ELR (cell line): ENCODE measurements around the gene PDE4D.
A peak's percentile ranks its signal among the peaks of the same experiment; 100 is the strongest.
"Not testable (repeated sequence)": the region's sequence is repeated elsewhere in the genome, so short reads cannot be mapped to it uniquely, and the experiment has no call there.

ENCODE experiments used
- DNase-seq: peaks from one replicate; pipeline ENCODE4 v3.0.0-alpha.2; 2015; ENCODE audit warnings: low read depth

Gene PDE4D

DNA sequence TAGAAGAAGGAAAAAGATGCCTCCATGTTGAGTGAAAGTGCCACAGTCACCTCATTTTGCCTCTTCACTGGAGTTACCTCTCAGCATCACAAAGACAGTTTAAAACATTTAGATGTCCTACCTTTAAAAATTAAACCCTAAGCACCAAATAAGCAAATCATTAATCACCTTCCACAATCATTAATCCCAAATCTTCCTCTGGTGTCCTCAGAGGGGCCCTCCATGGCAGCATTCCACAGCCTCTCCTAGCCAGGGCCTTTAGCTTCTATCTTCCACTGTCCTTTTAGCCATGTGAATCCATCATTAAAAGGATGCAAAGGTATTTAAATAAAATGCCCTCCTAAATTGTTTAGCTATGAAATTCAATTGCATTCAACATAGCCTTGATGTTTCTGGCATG lies 310.8 kb downstream of the PDE4D start:
- DNase-seq: no peak

DNA sequence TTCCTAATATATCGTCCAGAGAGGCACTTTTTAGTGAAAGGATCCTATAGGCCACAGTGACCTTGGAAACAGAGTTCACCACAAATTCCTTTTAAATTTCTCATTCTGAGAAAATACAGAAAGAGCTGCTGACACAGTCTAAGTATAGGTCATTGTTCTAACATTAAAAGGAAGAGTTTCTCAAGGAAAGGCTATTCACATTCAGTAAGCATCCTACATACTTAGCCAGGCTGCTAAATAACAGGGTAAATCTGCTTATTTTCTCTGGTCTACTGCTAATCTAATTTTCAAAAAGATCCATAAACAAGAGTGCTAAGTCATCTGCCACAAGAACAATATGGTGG lies 313.7 kb downstream of the PDE4D start:
- no peak for DNase-seq

DNA sequence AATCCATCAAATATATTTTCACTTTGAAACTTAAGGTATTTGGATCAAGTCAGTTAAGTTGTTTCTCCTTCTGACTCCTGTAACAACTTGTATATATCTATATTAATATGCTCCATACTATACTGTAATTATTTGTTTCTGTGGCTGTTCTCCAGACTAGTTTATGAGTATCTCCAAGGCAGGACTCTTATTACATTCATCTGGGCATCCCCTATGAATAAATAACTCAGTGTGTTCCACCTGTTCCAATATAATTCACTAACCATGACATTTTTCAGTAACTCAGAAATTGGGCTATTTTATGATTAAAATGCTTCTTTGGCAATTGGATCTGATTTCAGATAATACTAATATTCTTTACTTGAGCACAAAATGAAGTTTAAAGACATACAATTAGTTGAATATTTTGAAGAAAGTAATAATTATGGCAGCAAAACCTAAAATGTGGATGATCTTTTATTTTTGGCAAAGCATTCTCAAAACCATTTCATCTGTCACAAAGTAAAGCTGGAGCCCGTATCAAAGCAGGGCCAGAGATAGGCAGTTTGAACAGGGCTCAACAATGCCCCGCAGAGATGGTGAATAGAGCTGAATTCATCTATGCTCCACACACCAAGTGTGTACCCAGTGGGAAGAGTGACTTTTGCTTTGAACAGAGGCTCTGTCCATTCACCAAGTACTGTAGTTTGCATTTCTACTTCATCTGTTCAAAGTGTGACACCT lies 314.3 kb downstream of the PDE4D start:
- no peak for DNase-seq

DNA sequence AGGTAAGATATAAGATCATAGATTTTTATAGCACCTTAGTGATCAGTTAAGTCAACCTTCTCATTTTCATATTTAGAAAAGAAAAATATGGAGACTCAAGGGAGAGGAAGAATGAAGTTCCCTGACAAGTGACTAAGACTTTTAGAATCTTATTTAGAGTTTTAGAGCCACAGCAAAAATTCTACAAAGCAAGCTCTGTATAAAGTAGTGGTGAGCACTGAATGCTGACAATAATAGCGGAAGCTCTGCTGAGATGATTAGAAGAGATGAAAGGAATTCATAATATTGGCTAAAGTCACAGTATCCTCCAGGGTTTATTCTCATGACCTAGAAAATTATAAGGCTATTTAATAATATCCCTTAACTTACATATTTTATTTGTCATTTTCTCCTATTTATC lies 316.0 kb downstream of the PDE4D start:
- no peak for DNase-seq

DNA sequence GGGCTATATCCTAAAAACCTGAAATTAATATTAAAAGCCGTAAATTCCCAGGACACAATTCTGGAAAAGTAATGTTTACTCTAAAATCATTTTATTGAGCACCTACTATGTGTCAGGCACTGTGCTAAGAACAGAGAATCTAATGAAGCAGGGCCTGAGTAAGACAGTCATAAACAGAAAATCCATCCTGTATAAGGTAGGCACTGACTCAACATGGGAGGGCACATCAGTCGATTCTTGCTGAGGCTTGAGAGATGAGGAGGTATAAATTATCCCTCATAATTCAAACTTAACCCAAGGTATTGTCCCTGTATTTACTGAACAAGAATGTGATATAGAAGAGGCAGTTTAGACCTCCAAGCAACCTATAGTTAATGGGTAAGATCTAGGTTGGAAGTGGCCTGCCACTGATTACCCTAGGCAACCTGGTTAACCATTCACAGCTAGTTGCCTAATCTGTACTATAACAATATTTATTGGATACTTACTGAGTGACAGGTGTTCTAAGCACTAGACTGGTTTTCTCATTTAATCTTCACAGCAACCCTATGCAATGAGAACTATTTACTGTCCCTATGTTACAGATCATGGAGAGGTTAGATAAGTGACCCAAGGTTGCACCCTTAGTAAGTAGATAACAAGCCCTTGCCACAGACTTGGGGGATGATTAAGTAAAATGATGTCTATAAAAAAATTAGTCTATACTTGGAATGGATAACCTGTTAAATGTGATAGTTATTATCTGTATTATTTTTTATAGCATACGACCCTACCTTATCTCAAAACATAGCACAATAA lies 317.7 kb downstream of the PDE4D start:
- no peak for DNase-seq

DNA sequence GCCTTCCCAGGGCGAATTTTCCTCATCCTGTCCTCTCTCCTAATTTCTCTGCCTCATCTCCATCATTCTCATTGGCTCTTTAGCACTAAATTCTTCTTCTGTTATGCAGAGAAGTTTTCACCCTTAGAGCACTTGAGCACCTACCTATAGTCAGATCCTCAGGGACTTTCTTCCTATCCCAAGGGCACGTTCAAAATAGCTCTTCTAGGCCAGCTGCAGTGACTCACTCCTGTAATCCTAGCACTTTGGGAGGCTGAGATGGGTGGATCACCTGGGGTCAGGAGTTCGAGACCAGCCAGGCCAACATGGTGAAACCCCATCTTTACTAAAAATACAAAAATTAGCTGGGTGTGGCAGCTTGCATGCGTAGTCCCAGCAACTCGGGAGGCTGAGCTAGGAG lies 320.0 kb downstream of the PDE4D start:
- not testable (repeated sequence) for DNase-seq

DNA sequence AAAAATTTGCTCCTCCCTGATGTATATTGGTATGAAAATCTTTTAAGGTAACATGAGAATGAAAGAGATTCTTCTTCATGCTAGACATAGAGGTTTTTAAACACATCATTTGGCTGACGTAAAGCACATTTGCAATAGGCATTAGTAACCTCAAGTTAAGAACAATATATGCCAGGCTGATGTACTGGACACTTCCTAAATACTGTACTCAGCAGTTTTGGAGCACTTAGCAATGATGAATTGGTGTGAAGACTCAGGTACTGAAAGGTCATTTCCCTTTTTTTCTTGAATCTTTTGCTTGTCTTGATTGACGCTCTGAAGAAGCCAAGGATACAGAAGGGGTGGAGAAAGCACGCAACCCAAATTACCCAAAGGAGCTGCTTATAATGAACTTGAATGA lies 322.5 kb downstream of the PDE4D start:
- DNase-seq: no peak

DNA sequence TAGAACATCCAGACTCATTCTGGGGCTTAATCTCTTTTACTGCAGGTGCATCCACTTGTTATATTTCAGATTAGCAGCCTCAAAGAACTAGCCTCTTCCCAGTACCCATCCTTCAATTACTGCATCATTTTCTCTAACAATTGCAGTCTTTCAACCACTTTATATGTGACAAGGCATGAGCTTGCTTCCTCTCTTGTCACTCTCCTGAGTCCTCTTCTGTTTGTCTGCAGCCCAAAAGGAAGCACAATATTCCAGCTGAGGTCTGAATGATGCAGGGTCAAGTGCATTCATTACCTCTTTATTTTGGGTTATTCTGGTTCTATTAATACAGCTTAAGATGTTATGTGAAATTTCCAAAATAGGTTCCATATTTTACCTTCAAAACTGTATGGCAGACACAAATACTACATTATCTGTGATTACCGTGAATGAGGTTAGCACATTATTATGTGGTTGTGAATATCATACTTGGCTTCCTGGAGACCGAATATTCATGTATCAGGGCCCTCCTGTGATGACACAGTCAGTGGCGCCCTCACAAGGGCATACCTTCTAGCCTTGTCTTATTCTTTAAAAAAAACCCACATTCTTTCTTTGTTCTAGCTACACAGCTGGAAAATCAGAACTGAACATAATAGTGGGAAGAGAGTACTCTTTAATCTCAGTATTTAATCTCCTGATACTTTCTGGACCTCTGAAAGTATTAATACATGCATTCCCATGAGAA lies 323.8 kb downstream of the PDE4D start:
- no peak for DNase-seq

DNA sequence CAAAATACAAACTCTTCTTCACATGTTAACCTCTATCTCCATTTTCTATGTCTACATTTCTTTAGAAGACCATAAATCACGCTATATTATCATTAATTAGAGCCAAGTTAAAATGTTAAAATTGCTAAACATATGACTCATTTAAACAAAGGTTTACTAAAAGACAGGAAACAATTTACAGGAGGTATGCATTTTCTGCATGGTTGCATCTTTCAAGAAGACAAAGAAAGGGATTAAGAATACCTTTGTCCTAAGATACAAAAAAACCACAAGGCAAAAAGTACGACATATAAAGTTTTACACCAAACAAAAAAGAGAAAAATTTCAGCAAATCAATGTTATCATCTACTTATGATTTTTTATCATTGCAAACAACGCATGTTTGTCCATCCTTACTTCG lies 324.4 kb downstream of the PDE4D start:
- DNase-seq: no peak

DNA sequence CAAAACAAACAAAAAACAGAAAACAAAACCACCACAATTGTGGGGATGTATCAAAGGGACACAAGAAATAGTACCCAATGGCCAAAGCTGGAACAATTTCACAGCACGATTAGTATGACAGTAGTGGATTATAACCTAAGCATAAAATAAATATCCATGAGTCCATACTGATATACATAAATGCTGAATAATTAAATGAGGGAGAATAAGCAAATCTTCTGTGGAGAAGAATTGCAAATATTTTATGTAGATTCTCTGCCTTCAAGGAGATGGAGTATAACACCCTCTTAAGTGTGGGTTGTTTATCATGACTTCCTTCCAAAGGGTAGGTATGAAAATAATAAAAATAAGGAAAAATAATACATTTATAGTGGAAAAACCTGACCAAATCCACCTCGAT lies 325.4 kb downstream of the PDE4D start:
- no peak for DNase-seq

DNA sequence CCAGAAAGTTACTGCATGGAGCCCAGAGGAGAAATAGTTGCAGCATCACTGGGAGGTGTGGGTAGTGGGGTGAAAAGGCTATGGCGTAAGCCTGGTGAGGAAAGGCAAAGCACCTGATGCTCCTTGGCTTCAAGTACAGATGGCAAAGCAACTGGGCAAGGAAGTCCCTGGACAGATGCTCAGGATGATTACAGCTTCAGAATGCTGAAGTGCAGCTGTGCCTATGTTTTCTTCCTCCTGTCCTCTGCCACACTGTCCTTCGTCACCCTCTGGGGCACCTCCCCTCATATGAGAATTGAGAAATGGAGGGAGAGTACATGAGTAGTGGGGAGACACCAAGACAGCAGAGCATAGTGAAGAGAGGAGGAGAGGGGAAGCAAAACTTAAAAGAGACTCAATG lies 328.0 kb downstream of the PDE4D start:
- DNase-seq: no peak

DNA sequence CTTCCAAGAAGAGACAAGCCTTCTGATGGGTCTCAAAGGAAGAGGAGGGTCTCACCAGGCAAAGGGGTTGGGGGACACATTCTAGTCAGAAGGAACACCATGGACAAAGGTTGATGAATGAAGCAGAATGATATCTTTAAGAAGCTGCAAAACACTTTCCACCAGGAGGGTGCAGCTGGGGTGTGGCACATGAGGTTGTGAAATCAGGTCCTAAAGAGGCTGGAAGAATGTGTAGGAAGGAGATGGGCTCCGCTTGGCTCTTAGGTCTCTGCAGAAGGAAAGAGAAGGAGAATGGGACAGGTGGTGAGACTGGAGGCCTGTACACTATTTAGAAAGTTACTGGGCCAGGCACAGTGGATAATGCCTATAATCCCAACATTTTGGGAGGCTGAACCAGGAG lies 328.6 kb downstream of the PDE4D start:
- no peak for DNase-seq

DNA sequence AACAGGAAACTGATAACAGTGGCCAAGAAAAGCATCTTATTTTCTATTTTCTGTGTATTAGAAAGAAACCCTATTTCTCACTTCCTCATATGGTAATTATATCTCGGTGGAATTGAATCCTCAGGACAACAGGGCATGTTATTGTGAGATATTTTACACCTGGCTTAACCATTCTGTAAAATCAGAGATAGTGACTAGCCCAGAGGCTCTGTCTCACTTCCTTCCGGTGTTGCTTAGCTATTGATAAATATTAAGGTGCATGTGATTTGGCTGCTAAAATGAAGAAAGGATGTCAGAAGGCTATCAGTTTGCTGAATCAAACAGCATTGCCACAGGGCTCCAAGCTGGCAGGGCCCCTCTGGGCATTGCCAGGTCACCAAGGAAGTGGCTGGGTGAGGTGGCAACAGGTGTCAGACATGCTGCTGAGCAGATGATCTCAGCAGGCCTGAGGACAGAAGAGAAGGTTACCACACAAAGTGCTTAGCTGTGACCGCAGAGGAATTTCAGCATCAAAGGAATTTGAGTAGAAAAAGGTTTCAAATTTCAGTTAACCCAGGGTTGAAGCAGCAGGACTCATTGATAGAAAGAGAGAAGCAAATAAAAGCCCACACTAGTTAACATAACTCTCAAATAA lies 330.7 kb downstream of the PDE4D start:
- peak; percentile 68 for DNase-seq

DNA sequence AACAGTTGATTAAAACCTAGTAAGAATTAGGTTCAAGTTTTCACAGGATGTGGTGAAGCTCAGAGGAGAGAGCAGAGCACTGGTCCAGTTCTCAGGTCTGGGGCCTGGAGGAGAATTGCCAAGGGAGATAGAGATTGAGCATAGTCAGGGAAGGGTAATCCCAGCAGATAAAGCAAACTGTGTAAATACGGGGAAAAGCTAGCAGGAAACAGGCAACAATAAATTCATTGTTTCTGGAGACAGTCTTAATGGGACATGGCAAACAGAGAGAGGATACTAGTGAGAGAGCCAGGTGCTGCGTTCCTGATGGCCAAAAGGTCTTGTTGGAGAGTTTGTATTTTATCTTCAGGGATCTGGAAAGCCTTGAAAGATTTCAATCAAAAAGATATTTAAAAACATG lies 333.0 kb downstream of the PDE4D start:
- DNase-seq: no peak

DNA sequence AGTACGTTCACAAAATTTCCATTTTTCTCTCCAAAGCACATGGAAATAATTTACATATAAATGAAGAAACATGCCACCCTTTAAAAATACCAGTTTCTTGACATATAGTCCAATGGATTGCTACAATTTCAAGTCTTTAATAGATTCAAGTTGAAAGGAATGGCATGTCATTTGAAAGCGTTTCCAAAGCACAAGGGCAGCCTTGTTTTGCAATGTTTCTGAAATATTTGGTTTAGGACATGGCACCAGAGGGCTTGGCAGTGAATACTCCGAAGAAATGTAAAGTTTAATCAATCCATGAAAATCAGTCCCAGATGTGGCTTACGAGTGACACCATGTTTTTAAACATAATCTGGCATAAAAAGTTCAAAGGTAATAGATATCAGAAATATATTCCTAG lies 333.7 kb downstream of the PDE4D start:
- DNase-seq: no peak

DNA sequence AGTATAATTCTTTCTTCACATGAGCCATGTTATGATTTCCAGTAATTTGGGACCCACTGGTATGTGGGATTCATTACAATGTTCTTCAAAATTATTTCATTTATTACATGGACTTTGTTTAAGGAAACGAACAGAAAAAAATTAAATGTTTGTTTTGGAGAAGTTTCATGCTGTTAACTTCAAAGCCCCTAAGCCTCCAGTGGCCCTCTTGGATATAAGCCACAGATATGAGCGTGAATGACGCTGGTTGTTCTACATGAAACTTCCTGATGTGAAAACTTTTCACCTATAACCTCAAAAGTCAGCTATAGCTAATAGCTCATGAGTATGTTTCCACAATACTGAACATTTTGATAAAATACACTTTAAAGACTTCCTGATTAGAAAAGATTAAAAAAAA lies 334.2 kb downstream of the PDE4D start:
- no peak for DNase-seq

DNA sequence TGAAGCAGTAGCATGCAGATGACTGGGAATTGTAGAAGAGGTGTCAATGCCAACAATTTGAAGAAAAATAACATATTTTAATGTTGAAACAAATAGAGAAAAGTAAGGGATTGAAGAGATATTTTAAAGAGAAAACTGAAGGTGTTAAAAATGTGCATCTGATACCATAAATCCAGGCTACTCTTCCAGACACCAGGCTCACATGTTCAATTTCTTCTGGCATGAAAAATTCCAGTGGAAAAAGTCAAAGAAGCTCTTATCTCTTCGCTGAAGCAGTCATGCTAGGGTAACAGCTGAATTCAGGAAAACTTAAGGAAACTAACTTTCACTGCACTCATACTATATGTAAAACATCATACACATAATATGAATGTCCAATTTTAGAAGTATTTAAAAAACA lies 335.0 kb downstream of the PDE4D start:
- no peak for DNase-seq

DNA sequence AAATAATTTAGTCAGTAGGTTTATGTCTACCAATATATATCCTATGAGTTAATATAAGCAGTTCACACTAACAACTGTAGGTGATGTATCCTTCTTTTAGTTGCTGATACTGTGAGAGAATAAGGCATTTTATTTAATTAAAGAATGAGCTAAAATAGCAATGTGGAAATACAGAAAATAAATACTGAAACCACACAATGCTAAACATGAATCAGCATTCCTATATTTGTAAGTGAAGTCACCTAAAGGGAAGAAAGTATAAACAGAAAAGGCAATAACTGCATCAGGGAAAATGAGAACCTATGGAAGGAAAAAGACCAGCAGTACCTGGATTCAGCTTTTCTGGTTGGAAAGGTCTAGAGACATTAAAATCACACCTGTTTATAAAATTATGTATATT lies 336.0 kb downstream of the PDE4D start:
- DNase-seq: no peak

DNA sequence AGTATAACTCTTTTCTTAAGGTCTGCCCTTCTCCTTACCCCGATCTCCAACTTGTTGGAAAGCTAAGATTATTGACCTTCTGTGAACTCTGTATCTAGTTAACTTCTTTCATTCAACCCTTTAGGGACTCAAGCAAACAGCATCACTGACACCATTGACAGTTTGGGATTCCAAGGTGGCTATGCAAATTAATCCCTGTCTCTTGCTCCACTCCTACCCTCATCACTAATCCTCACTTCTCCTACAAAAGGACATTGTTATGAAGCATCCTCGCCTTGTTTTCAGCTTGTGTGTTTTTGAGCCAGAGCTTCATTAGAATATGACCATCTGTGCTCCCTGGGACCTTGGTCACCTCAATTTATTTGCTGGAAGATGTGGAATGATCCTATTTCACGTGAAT lies 337.9 kb downstream of the PDE4D start:
- DNase-seq: no peak

DNA sequence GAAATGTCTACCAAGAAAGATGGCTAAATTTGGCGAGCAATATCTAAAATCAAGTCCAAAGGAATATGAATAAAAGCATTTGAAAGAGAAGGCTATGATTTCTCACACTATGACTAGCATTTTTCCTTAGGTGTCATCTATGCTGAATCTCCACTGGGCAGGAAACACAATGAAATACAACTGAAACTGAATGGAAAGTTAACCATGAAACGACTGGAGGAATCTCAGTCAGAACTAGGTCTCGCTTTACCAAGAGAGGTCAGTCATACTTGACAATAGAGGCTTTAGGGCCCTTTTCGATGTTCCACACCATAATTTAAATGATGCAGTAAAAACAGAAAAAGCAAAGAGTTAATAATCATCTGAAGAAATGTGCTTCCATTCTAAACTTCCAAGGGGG lies 339.0 kb downstream of the PDE4D start:
- DNase-seq: no peak

DNA sequence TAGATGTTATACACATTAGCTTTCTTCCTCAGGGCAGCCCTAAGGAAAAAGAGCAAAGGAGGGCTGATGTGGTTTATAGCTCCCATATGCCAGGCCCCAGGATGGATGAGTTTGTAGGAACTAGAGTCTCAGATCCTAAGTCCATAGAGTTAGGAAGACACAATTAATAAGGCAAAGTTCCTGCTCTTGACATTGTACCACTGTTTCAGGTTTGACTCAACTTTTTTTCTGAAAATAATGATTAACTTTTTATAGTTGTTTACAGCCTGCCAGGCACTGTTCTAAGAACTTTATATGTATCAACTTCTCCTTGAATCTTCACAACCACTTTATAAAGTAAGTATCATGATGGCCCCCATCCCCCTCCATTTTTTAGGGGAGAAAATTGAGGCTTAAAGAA lies 339.5 kb downstream of the PDE4D start:
- no peak for DNase-seq

DNA sequence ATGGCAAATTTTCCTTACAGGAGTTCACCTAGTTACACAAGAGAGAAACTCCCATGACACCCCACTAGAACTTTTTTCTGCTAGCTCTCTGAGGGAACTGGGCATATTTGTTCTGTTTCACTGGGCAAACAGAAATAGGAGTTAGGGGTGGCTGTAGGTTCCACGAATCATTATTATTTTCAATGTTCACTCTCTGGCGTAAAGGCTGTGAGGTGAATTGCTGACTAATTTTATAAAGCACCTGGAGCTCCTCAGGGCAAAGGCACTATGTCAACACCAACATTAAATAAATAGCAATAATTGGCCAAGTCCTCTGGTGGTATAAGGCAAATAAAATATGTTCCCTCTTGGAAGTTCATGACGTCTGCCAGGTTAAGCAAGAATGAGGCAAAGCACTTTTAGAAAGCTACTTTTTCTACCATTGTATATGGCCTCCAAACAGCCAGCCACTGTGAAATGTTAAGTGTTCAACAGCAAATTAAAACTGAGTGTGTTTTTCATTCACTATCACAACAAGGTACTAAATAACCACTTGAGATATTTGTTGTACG lies 344.6 kb downstream of the PDE4D start:
- DNase-seq: no peak

DNA sequence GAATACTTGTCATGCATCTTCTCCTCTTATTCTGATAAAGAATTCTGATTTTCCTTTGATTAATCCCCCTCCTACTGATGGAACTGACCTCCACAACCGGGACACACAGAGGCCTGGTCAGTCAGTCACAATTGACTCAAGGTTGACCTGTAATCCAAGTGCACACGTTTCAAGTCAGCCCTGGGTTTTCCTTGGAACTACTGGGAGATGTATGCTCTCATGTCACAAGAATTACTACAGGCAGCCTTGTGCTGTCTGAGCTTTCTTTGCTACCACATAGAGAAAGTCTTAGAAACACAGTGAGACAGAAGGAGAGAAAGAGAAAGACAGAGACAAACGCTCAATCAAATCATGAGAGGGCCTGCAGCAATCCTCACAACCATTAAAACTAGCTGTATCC lies 345.8 kb downstream of the PDE4D start:
- no peak for DNase-seq
